Left lobe of liver (tissue), 2 donors: Measurements from ENCODE around the gene GLYATL1. TPM values are rescaled to one million over a fixed set of nuclear protein-coding genes. Genes with fewer than 3 reads are reported as not detected.

Experiments used
- ATAC-seq: fragments of 200-7000 bp; cut with Tn5 transposase; one replicate; pipeline ENCODE4 v1.9.1; 2020; ENCODE audit warnings: mild to moderate bottlenecking, moderate library complexity
- DNase-seq: peaks from one replicate; pipeline ENCODE4 v3.0.0-alpha.2; 2020; ENCODE audit warnings: low spot score
- total RNA-seq: library from RNA; stranded (reverse); gene quantifications from one replicate; pipeline ENCODE4 v1.2.1, GENCODE V29; 2021
- donor health status: DM: no; HTN: no; CAD: no; lungs with moderate emphysema.
- donor health status: DM: no; HTN: yes; CAD: no.

The GLYATL1 gene
- total RNA-seq = 374 TPM

GRCh38 chr11:58939277-58939676 lies at the start of gene GLYATL1:
Gene GLYATL1, plus strand, starts transcription at chr11:58939488. Its CDS starts 7,600 bp downstream, at chr11:58947088.
- peak; percentile 85 for DNase-seq
- peak; percentile 77 for ATAC-seq

GRCh38 chr11:58893899-58894298 lies 45.4 kb upstream of the GLYATL1 start:
- DNase-seq = no peak
- ATAC-seq = no peak

GRCh38 chr11:58898106-58898505 lies 41.2 kb upstream of the GLYATL1 start:
- DNase-seq (no peak), ATAC-seq (no peak)

- ATAC-seq (peak; percentile 98), DNase-seq (peak; percentile 85)
Measured at GRCh38 chr11:58900479-58901420, 38.5 kb upstream of the GLYATL1 start.

- no peak for DNase-seq
- no peak for ATAC-seq
Measured at GRCh38 chr11:58902881-58903280, 36.4 kb upstream of the GLYATL1 start.

- no peak for DNase-seq
- ATAC-seq = peak; percentile 7
Measured at GRCh38 chr11:58905011-58905720, 34.1 kb upstream of the GLYATL1 start.

- ATAC-seq (peak; percentile 89), DNase-seq (peak; percentile 64)
Measured at GRCh38 chr11:58905721-58906547, 33.4 kb upstream of the GLYATL1 start.

- DNase-seq = no peak
- ATAC-seq = no peak
Measured at GRCh38 chr11:58907780-58908179, 31.5 kb upstream of the GLYATL1 start.

GRCh38 chr11:58912124-58912523 lies 27.2 kb upstream of the GLYATL1 start:
- no peak for DNase-seq
- ATAC-seq = no peak

- DNase-seq = no peak
- no peak for ATAC-seq
Measured at GRCh38 chr11:58913685-58914084, 25.6 kb upstream of the GLYATL1 start.

GRCh38 chr11:58914821-58915543 lies 24.3 kb upstream of the GLYATL1 start:
- no peak for DNase-seq
- no peak for ATAC-seq

GRCh38 chr11:58916637-58917036 lies 22.7 kb upstream of the GLYATL1 start:
- no peak for DNase-seq

GRCh38 chr11:58917159-58917783 lies 22.0 kb upstream of the GLYATL1 start:
- no peak for DNase-seq
- ATAC-seq = no peak

More at GRCh38 chr11:58916637-58917036, 22.7 kb upstream of the GLYATL1 start:
- ATAC-seq = no peak

- DNase-seq (no peak), ATAC-seq (no peak)
Measured at GRCh38 chr11:58919561-58919960, 19.7 kb upstream of the GLYATL1 start.

GRCh38 chr11:58919980-58920379 lies 19.3 kb upstream of the GLYATL1 start:
- no peak for DNase-seq

GRCh38 chr11:58921778-58922390 lies 17.4 kb upstream of the GLYATL1 start:
- DNase-seq (no peak), ATAC-seq (no peak)

More at GRCh38 chr11:58919980-58920379, 19.3 kb upstream of the GLYATL1 start:
- ATAC-seq = peak; percentile 22

GRCh38 chr11:58922479-58922878 lies 16.8 kb upstream of the GLYATL1 start:
- DNase-seq (no peak), ATAC-seq (no peak)

GRCh38 chr11:58923300-58923788 lies 15.9 kb upstream of the GLYATL1 start:
- no peak for DNase-seq
- ATAC-seq = peak; percentile 48

- ATAC-seq = peak; percentile 3
- no peak for DNase-seq
Measured at GRCh38 chr11:58924230-58924629, 15.1 kb upstream of the GLYATL1 start.
